Measurements from ENCODE around the gene CCR7.

- TF ChIP-seq CTCF (IDR thresholded peaks at IDR 0.05) = no peak
- TF ChIP-seq POLR2A (IDR thresholded peaks at IDR 0.05) = no peak
- TF ChIP-seq POLR2AphosphoS5 (IDR thresholded peaks at IDR 0.05) = no peak
- no peak for TF ChIP-seq EP300 (IDR thresholded peaks at IDR 0.05; ENCODE audit: low read depth)
Measured at GRCh38 chr17:40535438-40535837, 29.8 kb downstream of the CCR7 start.
